Right cardiac atrium (tissue), 5 donors: Measurements from ENCODE around the gene F12. TPM values are rescaled to one million over a fixed set of nuclear protein-coding genes. Genes with fewer than 3 reads are reported as not detected.

Experiments
- ATAC-seq, 2 donors: fragments of 200-7000 bp; cut with Tn5 transposase; one replicate each; pipeline versions ENCODE4 v1.8.0 to v1.9.1; 2020; ENCODE audit warnings: moderate library complexity in 2 of 2, mild to moderate bottlenecking in 1 of 2
- DNase-seq, 3 donors: peaks; one replicate each; pipeline ENCODE4 v3.0.0-alpha.2; 2020
- H3K27ac ChIP-seq: one replicate; pipeline ENCODE4 v1.5.1; 2013; ENCODE audit warnings: mild to moderate bottlenecking, low read length, control low read depth, moderate library complexity
- H3K27me3 ChIP-seq: one replicate; pipeline ENCODE4 v1.6.1; 2013; ENCODE audit not compliant: control insufficient read depth, insufficient read depth
- H3K4me1 ChIP-seq: one replicate; pipeline ENCODE4 v1.6.1; 2013; ENCODE audit warnings: low read length; ENCODE audit not compliant: control insufficient read depth, insufficient read depth
- H3K4me3 ChIP-seq: one replicate; pipeline ENCODE4 v1.5.1; 2013; ENCODE audit warnings: low read length, control low read depth
- H3K9me3 ChIP-seq: one replicate; pipeline ENCODE4 v1.6.1; 2013; ENCODE audit warnings: low read length; ENCODE audit not compliant: control insufficient read depth
- WGBS: extraction: QIAGEN DNeasy Blood & Tissue Kit; methylation state at CpG from one replicate; pipeline ENCODE4 v1.1.7; 2013; 5-methylcytosine and 5-hydroxymethylcytosine counted together
- intact Hi-C, 4 donors: fragments of 100-400 bp; cut with DNase I; formaldehyde crosslinking; loops; one replicate each; pipeline versions ENCODE4 v1.11.0 to v1.14.0; 2022 to 2023
- polyA plus RNA-seq: library from polyadenylated mRNA; stranded (reverse); fragments of 200-250 nt; gene quantifications from one replicate; pipeline ENCODE4 v1.2.3, GENCODE V29; 2013
- total RNA-seq, 4 donors: library from RNA; stranded (reverse); fragmentation: NEBNext Ultra II Directional; extraction: Animal tissue kit (Norgen Biotek cat#: 25700); gene quantifications; one replicate each; pipeline ENCODE4 v1.2.1, GENCODE V29; 2021
- donor health status: healthy with polysubstance abuse.
- donor health status: DM: no; HTN: yes; CAD: no.
- donor health status: DM: no; HTN: no; CAD: no.
- donor health status: DM: no; HTN: yes; CAD: no; lungs with severe emphysema.
- donor health status: DM: yes; HTN: yes; CAD: no.

Gene F12
- total and polyA plus RNA-seq, 5 donors: 0.17 to 0.34 (median 0.27) TPM

DNA sequence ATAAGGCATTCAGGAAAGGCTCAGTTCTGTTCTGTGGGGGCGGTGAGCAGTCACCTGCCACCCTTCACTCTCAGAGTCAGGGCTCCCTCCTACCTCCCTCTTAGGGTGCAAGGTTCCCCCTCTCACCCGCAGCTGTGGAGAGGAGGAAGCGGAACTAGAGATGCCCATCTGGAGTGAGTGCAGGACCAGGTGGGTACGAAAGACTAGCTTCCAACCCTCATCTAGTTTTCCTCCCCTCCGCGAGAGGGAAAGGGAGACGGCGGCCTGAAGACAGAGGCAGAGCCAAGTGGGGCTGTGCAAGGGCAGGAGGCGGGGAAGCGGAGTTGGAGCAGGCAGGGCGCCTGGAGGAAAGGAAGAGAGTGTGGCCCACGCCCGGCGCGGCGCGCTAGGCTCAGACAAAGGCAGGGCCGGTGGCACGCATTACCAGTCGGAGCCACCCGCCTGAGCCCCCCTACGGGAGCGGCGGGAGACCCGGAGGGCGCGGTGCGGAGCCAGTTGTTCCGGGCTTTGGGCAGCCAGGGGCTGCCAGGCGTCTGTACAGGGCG lies 44.6 kb upstream of the F12 start:
- H3K4me1 ChIP-seq: no peaks in the 10 kb centered on the region
- H3K4me3 ChIP-seq: peak overlapping the region; percentile 20
- 9% methylated on average over 31 of the region's 31 CpGs for WGBS
- no peaks in the 10 kb centered on the region for H3K27me3 ChIP-seq
- DNase-seq: peak; percentile 65 to 84 (median 82)
- no peaks in the 10 kb centered on the region for H3K9me3 ChIP-seq
- peak; percentile 9 to 37 for ATAC-seq
- intact Hi-C loops: loop anchor here (2.0 to 5.0 kb wide), 5 partner anchors 47 to 62 kb away; partner anchors contain the start of gene F12 (in 1 of the 4)
- H3K27ac ChIP-seq: no peak overlapping the region

DNA sequence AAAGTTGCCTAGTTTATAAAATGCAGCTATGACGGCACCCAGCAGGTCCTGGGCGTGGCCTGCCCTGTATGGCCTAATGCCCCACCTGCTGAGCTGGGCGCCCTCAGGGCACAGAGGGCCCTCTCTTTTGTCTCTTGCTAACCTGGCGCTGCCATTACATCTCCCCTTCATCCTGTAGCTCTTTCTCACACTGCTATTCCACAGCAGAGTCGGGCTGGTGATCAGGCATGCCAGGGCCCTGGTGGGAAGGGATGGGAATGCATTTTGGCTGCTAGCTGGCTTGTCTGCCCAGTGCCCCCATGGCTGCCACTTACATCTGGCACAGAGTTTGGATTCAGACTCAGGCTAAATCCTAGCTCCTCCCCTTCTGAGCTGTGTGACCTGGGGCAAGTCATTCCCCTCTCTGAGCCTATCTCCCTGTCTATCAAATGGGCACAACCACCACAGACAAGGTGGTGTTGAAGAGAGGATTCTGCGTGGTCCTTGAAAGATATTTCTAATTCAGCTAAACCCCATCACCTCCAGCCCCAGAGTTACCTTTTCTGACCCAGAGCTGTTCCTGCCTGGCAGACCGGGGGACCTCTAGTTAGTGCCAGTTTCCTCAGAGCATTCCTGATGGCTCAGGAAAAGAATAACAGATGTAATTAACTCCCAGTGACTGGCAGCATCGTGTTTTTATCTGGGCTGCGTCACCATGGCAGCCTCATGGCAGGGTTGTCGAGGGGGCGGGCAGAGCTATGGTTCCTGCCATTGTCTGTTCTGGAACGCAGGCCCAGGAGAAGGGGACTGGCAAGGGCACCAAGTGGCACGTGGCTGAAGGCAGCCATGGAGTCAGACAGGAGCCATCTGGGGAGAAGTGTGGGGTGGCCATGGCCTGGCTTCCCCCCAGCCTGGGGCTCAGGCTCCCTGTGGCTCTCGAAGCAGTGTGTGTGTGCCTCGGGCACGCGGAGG lies 43.6 kb upstream of the F12 start:
- 80% methylated on average over 17 of the region's 17 CpGs for WGBS
- DNase-seq (no peak), ATAC-seq (no peak)
- no peak overlapping the region for H3K27ac ChIP-seq
- H3K9me3 ChIP-seq: no peaks in the 10 kb centered on the region
- H3K27me3 ChIP-seq: no peaks in the 10 kb centered on the region
- H3K4me1 ChIP-seq: no peaks in the 10 kb centered on the region
- H3K4me3 ChIP-seq: no peak overlapping the region
- intact Hi-C loops: loop anchor here in 3 of 4 donors (2.0 to 5.0 kb wide), 4 partner anchors 46 to 61 kb away; partner anchors contain the start of gene F12 (in 1 of the 3)

DNA sequence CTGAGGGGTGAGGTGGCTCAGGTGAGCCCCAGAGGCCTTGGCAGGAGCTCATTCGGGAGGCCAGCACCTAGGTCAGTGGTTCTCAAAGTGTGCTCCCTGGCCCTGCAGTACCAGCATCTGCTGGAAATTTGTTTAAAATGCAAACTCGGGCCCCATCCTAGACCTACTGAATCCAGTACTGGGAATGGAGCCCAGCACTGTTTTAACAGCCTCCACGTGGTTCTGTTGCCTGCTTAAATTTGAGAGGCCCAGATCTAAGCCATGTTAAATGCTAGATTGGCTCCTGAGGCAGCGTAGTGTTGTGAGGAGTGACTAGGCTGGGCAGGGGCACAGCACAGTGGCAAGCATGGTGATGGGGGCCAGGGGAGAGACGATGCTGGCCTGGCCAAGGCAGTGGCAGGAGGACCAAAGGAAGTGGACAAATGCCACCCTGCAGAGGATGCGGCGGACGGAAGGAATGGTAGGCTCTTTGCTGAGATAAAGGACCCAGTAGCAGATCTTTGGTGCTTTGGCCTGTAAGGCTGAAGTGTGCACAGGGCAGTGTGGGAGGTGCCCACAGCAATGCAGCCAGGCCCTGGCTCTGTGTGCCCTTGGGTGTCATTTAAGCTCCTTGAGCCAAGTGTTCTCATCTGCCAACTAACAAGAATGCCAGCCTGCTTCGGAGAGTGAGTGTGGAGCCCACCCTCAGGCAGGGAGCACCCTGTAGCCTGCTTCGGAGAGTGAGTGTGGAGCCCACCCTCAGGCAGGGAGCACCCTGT lies 41.5 kb upstream of the F12 start:
- ATAC-seq: no peak
- peak in 1 of 3 donors; percentile 7 for DNase-seq
- Histone ChIP-seq H3K4me1 (no peaks in the 10 kb centered on the region), H3K9me3 (no peaks in the 10 kb centered on the region), H3K27ac (no peak overlapping the region), H3K4me3 (no peak overlapping the region), H3K27me3 (no peaks in the 10 kb centered on the region)
- WGBS: 79% methylated on average over 10 of the region's 10 CpGs
- intact Hi-C loops: loop anchor here in 3 of 4 donors (5.0 kb wide), 3 partner anchors 44 to 59 kb away; partner anchors contain the start of gene F12 (in 1 of the 3)

DNA sequence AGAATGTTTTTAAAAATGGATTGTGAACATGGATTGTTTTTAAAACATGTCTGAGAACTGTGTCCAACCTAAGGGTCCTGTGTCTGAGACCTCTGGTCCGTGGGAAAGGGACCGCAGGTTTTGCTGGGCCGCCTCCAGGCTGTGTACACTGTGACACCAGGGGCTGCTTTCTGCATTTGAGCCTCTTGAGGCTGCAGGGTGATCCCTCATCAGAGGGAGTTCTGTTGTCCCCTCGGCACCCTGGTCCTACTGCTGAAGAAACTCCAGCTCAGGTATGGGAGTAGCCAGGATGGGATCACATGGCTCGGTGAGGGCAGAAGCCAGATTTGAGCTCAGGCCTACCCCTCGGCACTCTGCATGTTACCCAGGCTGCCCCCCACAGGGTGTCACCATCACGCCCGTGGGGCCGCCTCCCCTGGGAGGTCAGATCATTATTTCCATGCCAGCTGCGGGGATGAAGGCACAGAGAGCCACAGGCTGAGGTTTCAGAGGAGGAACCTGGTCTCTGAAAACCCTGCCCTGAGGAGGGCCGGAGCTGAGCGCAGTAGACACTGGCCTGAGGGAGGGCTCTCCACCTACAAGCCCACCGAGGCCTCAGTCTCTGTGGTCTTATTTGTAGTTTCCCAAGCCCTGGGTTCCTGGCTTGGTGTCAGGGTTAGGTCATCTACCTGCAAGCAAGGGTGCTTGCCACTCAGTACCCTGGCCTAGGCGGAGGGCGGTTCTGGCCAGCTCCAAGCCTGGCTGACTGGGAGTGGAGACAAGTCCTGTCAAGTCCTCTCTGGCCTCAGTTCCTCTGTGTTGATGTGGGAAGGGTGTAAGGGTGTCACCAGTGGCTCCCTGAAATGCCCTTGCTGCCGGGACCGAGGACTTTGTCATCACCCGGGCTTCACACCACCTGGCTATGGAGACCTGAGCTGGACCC lies 40.0 kb upstream of the F12 start:
- Histone ChIP-seq H3K27me3 (no peaks in the 10 kb centered on the region), H3K4me1 (no peaks in the 10 kb centered on the region), H3K27ac (no peak overlapping the region), H3K4me3 (no peak overlapping the region), H3K9me3 (no peaks in the 10 kb centered on the region)
- 85% methylated on average over 18 of the region's 18 CpGs for WGBS
- ATAC-seq: no peak
- intact Hi-C loops: loop anchor here in 3 of 4 donors (5.0 kb wide), 3 partner anchors 42 to 57 kb away; partner anchors contain the start of gene F12 (in 1 of the 3)
- peak in 1 of 3 donors; percentile 8 for DNase-seq

DNA sequence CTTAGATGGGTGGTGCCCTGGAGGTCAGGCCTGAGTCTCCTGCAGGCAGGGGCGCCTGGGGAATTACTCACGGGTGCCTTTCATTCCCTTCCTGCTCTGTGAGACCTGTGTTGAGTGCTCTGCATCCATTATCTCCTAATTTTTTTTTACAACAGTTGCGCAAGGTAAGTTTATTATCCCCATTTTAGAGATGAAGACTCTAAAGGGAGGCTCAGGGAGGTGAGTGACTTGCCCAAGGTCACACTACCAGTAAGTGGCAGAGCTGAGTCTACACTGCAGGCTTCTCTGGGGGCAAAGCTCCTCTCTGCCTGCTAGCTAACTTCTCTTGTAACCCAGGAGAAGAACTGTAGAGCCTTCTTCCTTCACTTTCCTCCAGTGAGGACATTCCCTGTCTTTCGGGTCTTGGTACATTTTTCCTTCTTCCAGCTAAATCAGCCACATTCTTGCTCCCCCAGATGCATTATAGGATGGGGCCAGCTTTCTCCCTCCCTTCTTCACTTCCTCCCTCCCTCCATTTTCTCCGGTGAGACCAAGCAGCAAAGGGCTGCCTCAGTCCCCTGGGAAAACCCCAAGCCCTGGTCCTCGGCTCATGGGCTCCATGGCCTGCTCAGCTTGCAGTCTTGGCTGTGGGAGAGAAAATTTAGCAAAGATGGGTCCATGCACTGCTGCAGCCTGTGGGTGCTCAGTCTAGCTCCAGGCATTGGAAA lies 39.0 kb upstream of the F12 start:
- Histone ChIP-seq H3K4me3 (no peak overlapping the region), H3K27me3 (no peaks in the 10 kb centered on the region), H3K9me3 (no peaks in the 10 kb centered on the region), H3K27ac (no peak overlapping the region), H3K4me1 (no peaks in the 10 kb centered on the region)
- DNase-seq (no peak), ATAC-seq (no peak)
- 72% methylated on average over 6 of the region's 6 CpGs for WGBS
- intact Hi-C loops: no loop called here

DNA sequence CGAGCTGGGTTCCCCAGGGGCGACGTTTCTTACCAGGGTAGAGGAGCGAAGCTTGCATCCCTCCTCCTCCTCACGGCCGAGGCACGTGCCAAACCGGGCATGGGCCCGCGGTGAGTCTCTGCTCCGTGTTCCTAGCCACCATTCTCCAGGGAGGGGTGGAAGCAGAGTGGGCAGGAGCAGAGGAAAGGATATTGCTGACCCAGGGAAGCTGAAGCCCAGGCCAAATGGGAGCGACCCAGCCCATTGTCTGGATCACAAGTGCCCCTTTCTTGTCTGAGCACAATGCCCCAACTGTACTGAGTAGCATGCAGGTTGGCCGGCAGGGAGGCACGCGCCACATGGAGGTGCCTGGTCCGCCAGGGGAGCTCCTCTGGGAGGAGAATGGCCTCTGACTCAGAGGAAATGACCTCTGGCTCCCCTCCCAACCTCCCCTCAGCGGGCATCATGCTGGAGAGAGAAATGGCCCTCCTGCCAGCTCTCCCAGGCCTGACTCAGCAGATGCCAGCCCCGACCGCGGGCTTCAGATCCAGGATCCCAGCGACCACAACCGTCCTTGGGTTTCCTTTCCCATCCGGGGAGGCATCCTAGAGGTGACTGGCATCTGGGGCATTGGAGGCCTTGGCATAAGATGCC lies 38.4 kb upstream of the F12 start:
- Histone ChIP-seq H3K4me1 (no peaks in the 10 kb centered on the region), H3K27ac (no peak overlapping the region), H3K27me3 (no peaks in the 10 kb centered on the region), H3K4me3 (no peak overlapping the region), H3K9me3 (no peaks in the 10 kb centered on the region)
- 7% methylated on average over 23 of the region's 23 CpGs for WGBS
- ATAC-seq: peak; percentile 19 to 54
- intact Hi-C loops: no loop called here
- peak in 2 of 3 donors; percentile 53 to 64 for DNase-seq

DNA sequence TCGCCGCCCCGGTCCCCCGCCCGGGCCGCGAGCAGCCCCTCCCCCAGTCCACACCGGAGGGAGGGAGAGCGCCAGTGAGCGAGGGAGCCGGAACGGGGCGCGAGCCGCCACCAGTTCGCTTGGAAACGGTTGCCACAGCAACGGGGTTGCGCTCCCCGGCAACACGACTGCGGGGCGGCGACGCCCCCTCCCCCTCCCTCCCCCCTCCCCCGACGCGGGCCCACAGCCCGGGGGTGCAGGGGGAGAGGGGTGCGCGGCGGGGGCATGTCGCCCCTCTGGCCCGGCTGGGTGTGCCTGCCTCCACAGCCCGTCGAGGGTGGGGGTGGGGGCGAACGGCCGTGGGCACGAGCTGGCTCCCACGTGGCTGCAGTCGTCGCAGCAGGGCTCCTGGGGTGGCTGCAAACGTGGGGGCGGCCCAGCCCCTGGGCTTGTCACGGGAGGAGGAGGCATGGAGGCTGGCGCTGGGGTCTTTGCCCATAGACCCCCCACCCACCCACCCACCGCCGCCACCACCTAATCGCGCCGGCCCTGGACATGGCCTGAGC lies 37.8 kb upstream of the F12 start:
- Histone ChIP-seq H3K27me3 (no peaks in the 10 kb centered on the region), H3K4me3 (peak overlapping the region; percentile 72), H3K4me1 (no peaks in the 10 kb centered on the region), H3K9me3 (no peaks in the 10 kb centered on the region), H3K27ac (no peak overlapping the region)
- intact Hi-C loops: no loop called here
- ATAC-seq: peak; percentile 6 to 15
- peak; percentile 52 to 76 (median 75) for DNase-seq
- 1% methylated on average over 48 of the region's 52 CpGs for WGBS

DNA sequence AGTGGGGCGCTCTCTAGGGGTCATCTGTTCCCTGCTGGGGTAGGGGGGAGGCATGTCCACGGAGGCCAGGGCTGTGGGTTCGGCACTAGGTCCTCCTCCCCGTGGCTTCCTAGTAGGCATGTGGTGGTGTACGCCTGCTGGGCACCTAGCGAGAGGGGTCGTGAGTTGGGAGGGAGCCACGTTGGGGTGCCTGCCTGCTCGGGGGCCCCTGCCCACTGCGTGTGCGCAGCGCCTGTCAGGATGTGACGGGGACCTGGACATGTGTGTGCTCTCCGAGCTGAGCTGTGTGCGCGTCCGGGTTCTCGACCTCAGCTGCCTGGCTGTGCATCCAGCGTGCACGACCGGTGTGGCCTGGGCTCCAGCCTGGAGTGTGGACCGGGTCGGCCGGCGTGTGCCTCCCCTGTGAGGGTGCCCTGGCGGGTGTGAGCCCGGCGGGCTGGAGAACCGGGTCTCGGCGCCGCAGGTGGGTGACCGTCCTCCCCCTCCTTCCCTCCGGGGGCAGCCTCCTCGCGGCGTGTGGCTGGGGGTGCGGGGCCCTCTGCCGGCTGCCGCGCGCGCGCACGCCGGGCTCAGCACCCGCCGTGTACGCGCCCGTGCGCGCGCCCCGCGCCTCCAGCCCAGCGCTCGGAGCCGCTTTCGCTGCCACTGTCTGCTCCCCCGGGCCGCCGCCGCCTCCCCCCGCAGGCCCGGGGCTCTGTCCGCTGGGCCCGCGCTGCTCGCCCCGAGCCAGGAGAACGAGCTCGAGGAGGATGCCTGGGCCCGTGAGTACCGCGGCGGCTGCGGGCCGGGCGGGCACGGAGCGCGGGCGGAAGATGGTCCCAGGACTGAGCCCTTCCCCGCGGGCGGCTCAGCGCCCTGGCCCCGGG lies 37.1 kb upstream of the F12 start, which contains the start of gene PRR7:
Gene PRR7 (plus strand): TSS at position 615 of the 866 bp plus-strand sequence. CDS start 8,254 bp downstream, outside the sequence.
- Histone ChIP-seq H3K27me3 (no peaks in the 10 kb centered on the region), H3K9me3 (no peaks in the 10 kb centered on the region), H3K4me1 (no peaks in the 10 kb centered on the region), H3K27ac (no peak within 1 kb of the TSS), H3K4me3 (peak within 1 kb of the TSS; percentile 72)
- peak; percentile 65 to 66 for ATAC-seq
- under 1% methylated on average over 89 of the region's 89 CpGs for WGBS
- intact Hi-C loops: no loop called here
- peak; percentile 63 to 91 (median 87) for DNase-seq
